ENCODE measurements around the gene DNAJA3. TPM values are rescaled to one million over a fixed set of nuclear protein-coding genes. Genes with fewer than 3 reads are reported as not detected.
A peak's percentile ranks its signal among the peaks of the same experiment; 100 is the strongest.

Gene DNAJA3
- total and polyA plus RNA-seq, 4 experiments from 2014 or later, result 52.4 to 71.1 (median 61.5) TPM

- CTCF ChIA-PET (ENCODE audit: partially characterized antibody), result no interaction called here
These were observed 29.0 kb downstream of the DNAJA3 start for GRCh38 chr16:4454623-4455022.

GRCh38 chr16:4455081-4455480 is 29.4 kb downstream of the DNAJA3 start:
- POLR2A ChIA-PET (ENCODE audit: partially characterized antibody), result interaction anchor here (1.2 kb wide), 1 partner anchor 50 kb away, joined by 5 read pairs; no protein-coding TSS in a partner anchor
- Histone ChIP-seq H3K9me3 (ENCODE audit: control insufficient read depth in 1 of 2, low read length in 2 of 2) (no peaks in the 10 kb centered on the region), H3K36me3 (ENCODE audit: insufficient read depth, low read length) (peaks cover 48% of the 10 kb centered on the region), H3K4me1 (ENCODE audit: insufficient read depth, low read length) (peaks cover 14% of the 10 kb centered on the region), H3K27me3 (ENCODE audit: insufficient read depth, low read length) (no peaks in the 10 kb centered on the region), H3K4me3 (ENCODE audit: low read length in 2 of 2) (no peak overlapping the region), H3K27ac (ENCODE audit: low read depth, low read length) (no peak overlapping the region)
- Mint-ChIP-seq H3K36me3 (peaks cover 20 to 61% of the 10 kb centered on the region in 2 donors), H3K4me1 (peaks cover 8 to 18% (median 9%) of the 10 kb centered on the region in 4 donors), H3K27me3 (no peaks in the 10 kb centered on the region), H3K27ac (peak overlapping the region in 2 of 7 donors; percentile 48 to 73), H3K9me3 (no peaks in the 10 kb centered on the region), H3K4me3 (no peak overlapping the region)
- CTCF ChIA-PET (ENCODE audit: partially characterized antibody), result no interaction called here
- intact Hi-C loops (cut with micrococcal nuclease), result no loop called here
- DNase-seq, result no peak

More at GRCh38 chr16:4454623-4455022, 29.0 kb downstream of the DNAJA3 start:
- peaks cover 6 to 13% (median 7%) of the 10 kb centered on the region in 4 donors for H3K4me1 Mint-ChIP-seq
- no peak overlapping the region for H3K4me3 Mint-ChIP-seq
- H3K9me3 Mint-ChIP-seq, result no peaks in the 10 kb centered on the region
- intact Hi-C loops (cut with micrococcal nuclease), result no loop called here
- POLR2A ChIA-PET (ENCODE audit: partially characterized antibody), result interaction anchor here (1.2 kb wide), 1 partner anchor 51 kb away, joined by 5 read pairs; no protein-coding TSS in a partner anchor
- no peaks in the 10 kb centered on the region for H3K27me3 ChIP-seq (ENCODE audit: insufficient read depth, low read length)
- no peak overlapping the region for H3K4me3 ChIP-seq (ENCODE audit: low read length in 2 of 2)
- peaks cover 18 to 66% of the 10 kb centered on the region in 2 donors for H3K36me3 Mint-ChIP-seq
- DNase-seq, result no peak
- peaks cover 10% of the 10 kb centered on the region for H3K4me1 ChIP-seq (ENCODE audit: insufficient read depth, low read length)
- H3K27ac ChIP-seq (ENCODE audit: low read depth, low read length), result no peak overlapping the region
- H3K27me3 Mint-ChIP-seq, result no peaks in the 10 kb centered on the region
- H3K36me3 ChIP-seq (ENCODE audit: insufficient read depth, low read length), result peaks cover 53% of the 10 kb centered on the region
- no peaks in the 10 kb centered on the region for H3K9me3 ChIP-seq (ENCODE audit: control insufficient read depth in 1 of 2, low read length in 2 of 2)
- H3K27ac Mint-ChIP-seq, result peak overlapping the region in 1 of 7 donors; percentile 82

- CTCF ChIA-PET (ENCODE audit: partially characterized antibody), result no interaction called here
- H3K36me3 Mint-ChIP-seq, result peaks cover 15 to 54% of the 10 kb centered on the region in 2 donors
- H3K27me3 ChIP-seq (ENCODE audit: insufficient read depth, low read length), result no peaks in the 10 kb centered on the region
These were observed 30.3 kb downstream of the DNAJA3 start for GRCh38 chr16:4455951-4456350.

GRCh38 chr16:4460936-4461249 is 35.2 kb downstream of the DNAJA3 start:
- Histone ChIP-seq H3K27me3 (ENCODE audit: insufficient read depth, low read length) (no peaks in the 10 kb centered on the region), H3K4me3 (ENCODE audit: low read length in 2 of 2) (no peak overlapping the region), H3K9me3 (ENCODE audit: control insufficient read depth in 1 of 2, low read length in 2 of 2) (no peaks in the 10 kb centered on the region), H3K4me1 (ENCODE audit: insufficient read depth, low read length) (peaks cover 25% of the 10 kb centered on the region), H3K27ac (ENCODE audit: low read depth, low read length) (no peak overlapping the region), H3K36me3 (ENCODE audit: insufficient read depth, low read length) (peaks cover 30% of the 10 kb centered on the region)
- Mint-ChIP-seq H3K4me1 (peaks cover 15 to 37% (median 16%) of the 10 kb centered on the region in 4 donors), H3K36me3 (peaks cover 15 to 46% of the 10 kb centered on the region in 2 donors), H3K9me3 (no peaks in the 10 kb centered on the region), H3K4me3 (no peak overlapping the region), H3K27ac (peak overlapping the region in 4 of 7 donors; percentile 13 to 85 (median 55)), H3K27me3 (no peaks in the 10 kb centered on the region)
- DNase-seq, result no peak
- CTCF ChIA-PET (ENCODE audit: partially characterized antibody), result interaction anchor here (0.8 to 3.8 kb wide), 9 partner anchors 11 to 163 kb away, joined by 3 to 13 read pairs (median 8); partner anchors contain the start of genes HMOX2 and MGRN1
- intact Hi-C loops (cut with micrococcal nuclease), result no loop called here
- POLR2A ChIA-PET (ENCODE audit: partially characterized antibody), result interaction anchor here (0.6 to 6.7 kb wide), 4 partner anchors 15 to 100 kb away, joined by 3 to 78 read pairs (median 10); partner anchors contain the start of genes CORO7, HMOX2 and NMRAL1

More at GRCh38 chr16:4455951-4456350, 30.3 kb downstream of the DNAJA3 start:
- Histone ChIP-seq H3K36me3 (ENCODE audit: insufficient read depth, low read length) (peaks cover 40% of the 10 kb centered on the region), H3K9me3 (ENCODE audit: control insufficient read depth in 1 of 2, low read length in 2 of 2) (no peaks in the 10 kb centered on the region), H3K4me3 (ENCODE audit: low read length in 2 of 2) (no peak overlapping the region), H3K4me1 (ENCODE audit: insufficient read depth, low read length) (peaks cover 16% of the 10 kb centered on the region), H3K27ac (ENCODE audit: low read depth, low read length) (no peak overlapping the region)
- peaks cover 8 to 22% (median 12%) of the 10 kb centered on the region in 4 donors for H3K4me1 Mint-ChIP-seq
- peak overlapping the region in 3 of 7 donors; percentile 22 to 80 (median 37) for H3K27ac Mint-ChIP-seq
- DNase-seq, result no peak
- H3K4me3 Mint-ChIP-seq, result no peak overlapping the region
- POLR2A ChIA-PET (ENCODE audit: partially characterized antibody), result no interaction called here
- H3K27me3 Mint-ChIP-seq, result no peaks in the 10 kb centered on the region
- no peaks in the 10 kb centered on the region for H3K9me3 Mint-ChIP-seq
- intact Hi-C loops (cut with micrococcal nuclease), result no loop called here

GRCh38 chr16:4461250-4462085 is 35.8 kb downstream of the DNAJA3 start:
- POLR2A ChIA-PET (ENCODE audit: partially characterized antibody), result interaction anchor here (4.0 to 6.7 kb wide), 2 partner anchors 14 to 45 kb away, joined by 16 to 78 read pairs; partner anchors contain the start of genes CORO7, HMOX2 and NMRAL1
- peaks cover 18 to 46% of the 10 kb centered on the region in 2 donors for H3K36me3 Mint-ChIP-seq
- no peaks in the 10 kb centered on the region for H3K27me3 Mint-ChIP-seq
- H3K4me3 Mint-ChIP-seq, result no peak overlapping the region
- peak overlapping the region in 4 of 7 donors; percentile 42 to 85 (median 54) for H3K27ac Mint-ChIP-seq
- Histone ChIP-seq H3K27ac (ENCODE audit: low read depth, low read length) (no peak overlapping the region), H3K4me3 (ENCODE audit: low read length in 2 of 2) (no peak overlapping the region), H3K27me3 (ENCODE audit: insufficient read depth, low read length) (no peaks in the 10 kb centered on the region), H3K36me3 (ENCODE audit: insufficient read depth, low read length) (peaks cover 26% of the 10 kb centered on the region), H3K9me3 (ENCODE audit: control insufficient read depth in 1 of 2, low read length in 2 of 2) (no peaks in the 10 kb centered on the region), H3K4me1 (ENCODE audit: insufficient read depth, low read length) (peaks cover 31% of the 10 kb centered on the region)
- CTCF ChIA-PET (ENCODE audit: partially characterized antibody), result interaction anchor here (1.0 to 3.8 kb wide), 8 partner anchors 11 to 87 kb away, joined by 3 to 13 read pairs (median 8); partner anchors contain the start of gene HMOX2
- H3K9me3 Mint-ChIP-seq, result no peaks in the 10 kb centered on the region
- intact Hi-C loops (cut with micrococcal nuclease), result no loop called here
- DNase-seq, result no peak
- peaks cover 21 to 43% (median 21%) of the 10 kb centered on the region in 4 donors for H3K4me1 Mint-ChIP-seq

GRCh38 chr16:4463522-4464163 is 38.0 kb downstream of the DNAJA3 start:
- H3K4me1 Mint-ChIP-seq, result peaks cover 28 to 44% (median 30%) of the 10 kb centered on the region in 4 donors
- no peaks in the 10 kb centered on the region for H3K27me3 ChIP-seq (ENCODE audit: insufficient read depth, low read length)
- H3K4me3 Mint-ChIP-seq, result peak overlapping the region in 1 of 8 donors; percentile 48
- H3K9me3 Mint-ChIP-seq, result no peaks in the 10 kb centered on the region
- peaks cover 27 to 45% of the 10 kb centered on the region in 2 donors for H3K36me3 Mint-ChIP-seq
- H3K27me3 Mint-ChIP-seq, result no peaks in the 10 kb centered on the region
- H3K27ac ChIP-seq (ENCODE audit: low read depth, low read length), result no peak overlapping the region
- ChIA-PET POLR2A (ENCODE audit: partially characterized antibody) (interaction anchor here (1.0 to 6.7 kb wide), 3 partner anchors 12 to 42 kb away, joined by 3 to 78 read pairs (median 4); partner anchors contain the start of genes HMOX2 and NMRAL1), CTCF (ENCODE audit: partially characterized antibody) (interaction anchor here (0.8 to 1.8 kb wide), 4 partner anchors 11 to 51 kb away, joined by 3 to 6 read pairs (median 3); partner anchors contain the start of genes HMOX2 and NMRAL1)
- H3K4me3 ChIP-seq (ENCODE audit: low read length in 2 of 2), result no peak overlapping the region
- no peak for DNase-seq
- peaks cover 40% of the 10 kb centered on the region for H3K4me1 ChIP-seq (ENCODE audit: insufficient read depth, low read length)
- peaks cover 21% of the 10 kb centered on the region for H3K36me3 ChIP-seq (ENCODE audit: insufficient read depth, low read length)
- peak overlapping the region in 2 of 7 donors; percentile 29 to 36 for H3K27ac Mint-ChIP-seq
- no peaks in the 10 kb centered on the region for H3K9me3 ChIP-seq (ENCODE audit: control insufficient read depth in 1 of 2, low read length in 2 of 2)
- intact Hi-C loops (cut with micrococcal nuclease), result no loop called here

All from CD4-positive, alpha-beta memory T cell (primary cell).